Activated CD4-positive, alpha-beta T cell treated with anti-CD3 and anti-CD28 coated beads for 36 hours (primary cell): ENCODE measurements around the gene CCDC15. TPM values are rescaled to one million over a fixed set of nuclear protein-coding genes. Genes with fewer than 3 reads are reported as not detected.

Experiments
- ATAC-seq: fragments of 200-7000 bp; cut with Tn5 transposase; one replicate; pipeline ENCODE4 v1.10.0; 2021; ENCODE audit warnings: mild to moderate bottlenecking, moderate library complexity
- CTCF ChIA-PET: fragments of 350-600 bp; sonication (Branson Sonifier 250); formaldehyde crosslinking; loops from one replicate; lab custom pipeline; 2021; ENCODE audit warnings: antibody characterized with exemption; lab: Charles Lee
- POLR2A ChIA-PET: fragments of 350-600 bp; sonication (Branson Sonifier 250); formaldehyde crosslinking; loops from one replicate; lab custom pipeline; 2021; ENCODE audit warnings: antibody characterized with exemption, inconsistent platforms; lab: Charles Lee
- DNase-seq: peaks from one replicate; pipeline ENCODE4 v3.0.0-alpha.2; 2020
- H3K27ac Mint-ChIP-seq: one replicate; pipeline ENCODE4 v1.8.0; 2021; ENCODE audit warnings: mixed read lengths
- H3K27me3 Mint-ChIP-seq: one replicate; pipeline ENCODE4 v1.8.0; 2021; ENCODE audit warnings: mixed read lengths
- H3K36me3 Mint-ChIP-seq: one replicate; pipeline ENCODE4 v1.8.0; 2021; ENCODE audit warnings: low read depth, mixed read lengths
- H3K4me1 Mint-ChIP-seq: one replicate; pipeline ENCODE4 v1.8.0; 2021; ENCODE audit warnings: mixed read lengths
- H3K4me3 Mint-ChIP-seq: one replicate; pipeline ENCODE4 v1.8.0; 2021; ENCODE audit warnings: mild to moderate bottlenecking, moderate library complexity, mixed read lengths
- H3K9me3 Mint-ChIP-seq: one replicate; pipeline ENCODE4 v1.8.0; 2021; ENCODE audit warnings: low read depth, mixed read lengths
- intact Hi-C, 2 experiments: fragments of 100-400 bp; cut with DNase I in 1 of 2; cut with micrococcal nuclease in 1 of 2; formaldehyde crosslinking; loops; one replicate each; pipeline versions ENCODE4 v1.14.2 to v1.15.1; 2022 to 2024; cut with DNase I, micrococcal nuclease
- total RNA-seq, 2 experiments: library from RNA; stranded (reverse); gene quantifications; one replicate each; pipeline ENCODE4 v1.2.3, GENCODE V29; 2021

The CCDC15 gene, protein sequence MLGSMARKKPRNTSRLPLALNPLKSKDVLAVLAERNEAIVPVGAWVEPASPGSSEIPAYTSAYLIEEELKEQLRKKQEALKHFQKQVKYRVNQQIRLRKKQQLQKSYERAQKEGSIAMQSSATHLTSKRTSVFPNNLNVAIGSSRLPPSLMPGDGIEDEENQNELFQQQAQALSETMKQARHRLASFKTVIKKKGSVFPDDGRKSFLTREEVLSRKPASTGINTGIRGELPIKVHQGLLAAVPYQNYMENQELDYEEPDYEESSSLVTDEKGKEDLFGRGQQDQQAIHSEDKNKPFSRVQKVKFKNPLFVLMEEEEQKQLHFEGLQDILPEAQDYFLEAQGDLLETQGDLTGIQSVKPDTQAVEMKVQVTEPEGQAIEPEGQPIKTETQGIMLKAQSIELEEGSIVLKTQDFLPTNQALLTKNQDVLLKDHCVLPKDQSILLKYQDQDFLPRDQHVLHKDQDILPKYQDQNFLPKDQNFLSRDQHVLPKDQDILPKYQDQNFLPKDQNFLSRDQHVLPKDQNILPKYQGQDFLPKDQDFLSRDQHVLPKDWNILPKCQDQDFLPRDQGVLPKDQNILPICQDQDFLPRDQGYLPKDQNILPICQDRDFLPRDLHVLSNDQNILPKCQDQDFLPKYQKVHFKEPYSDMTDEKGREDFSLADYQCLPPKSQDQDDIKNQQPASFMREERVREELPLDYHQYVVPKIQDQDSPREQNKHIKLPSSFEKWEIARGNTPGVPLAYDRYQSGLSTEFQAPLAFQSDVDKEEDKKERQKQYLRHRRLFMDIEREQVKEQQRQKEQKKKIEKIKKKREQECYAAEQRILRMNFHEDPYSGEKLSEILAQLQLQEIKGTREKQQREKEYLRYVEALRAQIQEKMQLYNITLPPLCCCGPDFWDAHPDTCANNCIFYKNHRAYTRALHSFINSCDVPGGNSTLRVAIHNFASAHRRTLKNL
- total RNA-seq: 1 to 10 TPM; 5.6 to 6.7 TPM

DNA sequence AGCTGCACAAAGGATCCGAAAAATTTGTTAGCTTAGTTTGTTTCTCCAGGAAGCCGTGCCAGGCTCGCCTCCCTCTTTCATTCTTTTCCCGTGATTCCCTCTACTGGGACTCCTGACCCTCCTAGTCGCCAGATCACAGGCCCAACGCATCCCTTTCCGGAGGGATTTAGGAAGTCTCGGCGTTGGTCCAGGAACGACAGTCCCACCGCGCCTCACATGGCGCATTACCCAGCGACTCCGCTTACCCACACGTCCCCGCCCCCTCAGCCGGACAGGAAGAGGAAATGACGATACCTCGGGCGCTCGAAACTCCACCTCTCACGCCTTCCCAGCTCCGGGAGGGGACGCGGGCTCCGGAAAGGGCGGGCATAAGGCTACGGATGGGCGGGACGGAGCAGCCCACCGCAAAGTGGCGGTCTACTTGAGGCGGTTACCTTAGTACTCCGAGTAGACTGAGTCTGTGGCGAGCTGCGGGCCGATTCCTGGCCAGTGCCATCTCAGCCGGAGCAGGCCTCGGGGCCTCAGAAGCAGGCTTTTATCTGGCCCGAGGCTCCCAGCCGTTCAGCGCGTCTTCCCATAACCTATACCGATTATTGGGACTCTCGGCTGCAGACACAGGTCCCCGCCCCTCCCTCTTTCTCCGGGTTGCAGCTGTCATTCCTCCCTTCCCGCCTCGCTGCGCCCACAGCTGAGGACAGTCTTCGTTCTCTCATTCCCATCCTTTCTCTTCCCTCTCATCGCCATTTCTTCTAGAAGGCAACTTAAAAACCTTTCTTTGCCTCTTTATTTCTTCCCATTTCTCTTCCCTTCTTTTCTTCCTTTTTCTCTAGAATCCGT, at the start of gene CCDC15:
TSS of gene CCDC15 (plus strand) at position 450 of the 837 bp plus-strand sequence. CDS start 531 bp downstream, outside the sequence.
- Mint-ChIP-seq H3K4me3 (no peak within 1 kb of the TSS), H3K9me3 (peaks cover 4% of the 10 kb centered on the region), H3K27me3 (no peaks in the 10 kb centered on the region), H3K27ac (no peak within 1 kb of the TSS), H3K4me1 (peaks cover 4% of the 10 kb centered on the region), H3K36me3 (peaks cover 3% of the 10 kb centered on the region)
- ATAC-seq (peak; percentile 98), DNase-seq (peak; percentile 97)
- POLR2A ChIA-PET: interaction anchor here (0.5 kb wide), 1 partner anchor 197 kb away, joined by 3 read pairs; no protein-coding TSS in a partner anchor
- CTCF ChIA-PET: interaction anchor here (0.6 to 2.1 kb wide), 12 partner anchors 11 to 638 kb away, joined by 3 to 13 read pairs (median 4); partner anchors contain the start of genes STT3A and TMEM218
- intact Hi-C loops: loop anchor here (1.0 to 10.0 kb wide), 15 partner anchors 34 to 1315 kb away; partner anchors contain the start of genes HYLS1 (in 2 of the 2), SIAE (in 2 of the 2), SPA17 (in 2 of the 2) and TMEM218 (in 2 of the 2)

DNA sequence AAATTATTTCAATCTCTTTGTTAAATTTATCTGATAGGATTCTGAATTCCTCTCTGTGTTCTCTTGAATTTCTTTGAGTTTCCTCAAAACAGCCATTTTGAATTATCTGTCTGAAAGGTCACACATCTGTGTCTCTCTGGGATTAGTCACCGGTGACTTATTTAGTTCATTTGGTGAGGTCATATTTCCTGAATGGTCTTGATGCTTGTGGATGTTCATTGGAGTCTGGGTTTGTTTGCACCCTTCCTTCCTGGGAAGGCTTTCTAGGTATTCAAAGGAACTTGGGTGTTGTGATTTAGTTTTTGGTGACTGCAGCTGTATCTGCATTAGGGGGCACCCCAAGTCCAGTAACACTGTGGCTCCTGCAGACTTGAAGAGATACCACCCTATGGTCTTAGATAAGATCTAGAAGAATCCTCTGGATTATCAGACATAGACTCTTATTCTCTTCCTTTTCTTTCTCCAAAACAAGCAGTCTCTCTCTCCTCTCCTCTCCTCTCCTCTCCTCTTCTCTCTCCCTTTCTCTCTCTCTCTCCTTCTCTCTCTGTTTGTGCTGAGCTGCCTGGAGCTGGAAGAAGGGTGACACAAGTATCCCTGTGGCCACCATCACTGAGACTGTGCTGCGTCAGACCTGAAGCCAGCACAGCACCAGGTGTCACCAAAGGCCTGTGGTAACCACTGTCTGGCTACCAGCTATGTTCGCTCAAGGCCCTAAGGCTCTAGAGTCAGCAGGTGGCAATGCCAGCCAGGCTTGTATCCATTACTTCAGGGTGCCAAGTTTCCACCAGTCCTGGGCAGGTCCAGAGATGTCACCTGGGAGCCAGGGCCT, 38.2 kb upstream of the CCDC15 start:
- H3K4me3 Mint-ChIP-seq: no peak overlapping the region
- POLR2A ChIA-PET: no interaction called here
- ATAC-seq (peak; percentile 49), DNase-seq (no peak)
- H3K27ac Mint-ChIP-seq: no peak overlapping the region
- peaks cover 11% of the 10 kb centered on the region for H3K9me3 Mint-ChIP-seq
- H3K27me3 Mint-ChIP-seq: peaks cover 3% of the 10 kb centered on the region
- intact Hi-C loops: no loop called here
- H3K4me1 Mint-ChIP-seq: peaks cover 2% of the 10 kb centered on the region
- CTCF ChIA-PET: interaction anchor here (0.6 kb wide), 1 partner anchor 103 kb away, joined by 3 read pairs; no protein-coding TSS in a partner anchor
- peaks cover 4% of the 10 kb centered on the region for H3K36me3 Mint-ChIP-seq

DNA sequence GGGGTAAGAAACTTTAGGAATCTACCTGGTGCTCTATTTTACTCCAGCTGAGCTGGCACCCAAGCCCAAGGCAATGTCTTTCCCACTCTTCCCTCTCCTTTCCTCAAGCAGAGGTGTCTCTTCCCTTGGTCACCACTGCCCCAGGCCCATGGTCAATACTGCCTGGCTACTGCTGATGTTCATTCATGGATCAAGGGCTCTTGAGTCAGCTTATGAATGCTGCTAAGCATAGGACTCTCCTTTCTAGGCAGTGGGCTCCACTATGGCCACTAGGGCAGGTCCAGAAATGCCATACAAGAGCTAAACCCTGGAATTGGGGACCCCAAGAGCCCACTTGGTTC, 37.7 kb upstream of the CCDC15 start:
- H3K4me3 Mint-ChIP-seq: no peak overlapping the region
- POLR2A ChIA-PET: no interaction called here
- DNase-seq (no peak), ATAC-seq (no peak)
- peaks cover 4% of the 10 kb centered on the region for H3K36me3 Mint-ChIP-seq
- peaks cover 3% of the 10 kb centered on the region for H3K27me3 Mint-ChIP-seq
- peaks cover 2% of the 10 kb centered on the region for H3K4me1 Mint-ChIP-seq
- H3K27ac Mint-ChIP-seq: no peak overlapping the region
- intact Hi-C loops: no loop called here
- H3K9me3 Mint-ChIP-seq: peaks cover 11% of the 10 kb centered on the region
- CTCF ChIA-PET: interaction anchor here (0.6 kb wide), 1 partner anchor 103 kb away, joined by 3 read pairs; no protein-coding TSS in a partner anchor

DNA sequence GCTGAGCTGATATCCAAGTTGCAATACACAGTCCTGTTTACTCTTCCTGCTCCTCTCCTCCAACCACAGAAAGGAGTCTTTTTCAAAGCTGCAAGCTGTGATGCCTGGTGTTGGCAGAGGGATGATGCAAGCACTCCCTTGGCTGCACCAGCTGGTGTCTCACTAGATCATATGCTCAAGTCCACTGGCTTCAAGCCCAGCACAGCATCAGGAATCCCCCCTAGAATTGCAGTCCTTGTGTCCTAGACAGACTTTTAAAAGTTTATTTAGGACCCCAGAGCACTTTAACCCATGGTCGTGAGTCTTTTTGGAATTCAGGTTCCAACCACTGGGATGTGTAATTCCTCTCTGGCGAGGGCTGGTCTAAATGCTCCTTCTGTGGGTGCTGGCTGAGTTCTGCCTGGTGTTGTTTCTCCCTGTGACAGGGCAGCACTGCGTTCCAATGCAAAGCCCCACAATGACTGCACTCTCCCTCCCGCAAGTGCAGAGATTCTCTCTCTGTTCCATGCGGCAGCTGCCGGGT, 36.8 kb upstream of the CCDC15 start:
- no peak for ATAC-seq
- intact Hi-C loops: no loop called here
- H3K9me3 Mint-ChIP-seq: peaks cover 6% of the 10 kb centered on the region
- H3K27ac Mint-ChIP-seq: no peak overlapping the region
- no peak overlapping the region for H3K4me3 Mint-ChIP-seq
- H3K36me3 Mint-ChIP-seq: no peaks in the 10 kb centered on the region
- H3K4me1 Mint-ChIP-seq: peaks cover 2% of the 10 kb centered on the region
- CTCF ChIA-PET: no interaction called here
- no peaks in the 10 kb centered on the region for H3K27me3 Mint-ChIP-seq
- POLR2A ChIA-PET: no interaction called here
- no peak for DNase-seq

DNA sequence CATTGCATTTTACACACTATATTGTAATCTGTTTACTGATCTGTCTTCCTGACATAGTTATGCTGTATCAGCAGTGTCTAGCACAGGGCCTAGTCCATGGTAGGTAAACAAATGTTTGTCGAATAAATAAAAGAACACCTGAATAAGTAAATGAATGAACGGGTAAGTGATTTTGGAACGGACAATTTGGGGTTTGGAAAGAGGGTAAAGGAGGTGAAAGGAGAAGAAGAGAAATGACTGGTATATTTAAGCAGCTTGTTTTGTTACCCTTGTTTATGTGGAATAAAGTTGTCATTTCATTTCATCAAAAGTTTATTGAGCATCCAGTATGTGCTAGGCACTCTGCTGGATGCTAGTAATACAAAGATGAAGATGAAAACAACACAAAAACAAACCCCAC, 35.1 kb upstream of the CCDC15 start, which contains the start of gene HEPN1:
TSS of gene HEPN1 (plus strand) at position 301 of the 400 bp plus-strand sequence.
- DNase-seq (no peak), ATAC-seq (no peak)
- Mint-ChIP-seq H3K4me1 (peaks cover 17% of the 10 kb centered on the region), H3K36me3 (no peaks in the 10 kb centered on the region), H3K27me3 (no peaks in the 10 kb centered on the region), H3K4me3 (no peak within 1 kb of the TSS), H3K9me3 (no peaks in the 10 kb centered on the region), H3K27ac (no peak within 1 kb of the TSS)
- CTCF ChIA-PET: interaction anchor here (0.7 to 1.2 kb wide), 3 partner anchors 43 to 81 kb away, joined by 3 to 4 read pairs (median 3); no protein-coding TSS in a partner anchor
- POLR2A ChIA-PET: no interaction called here
- intact Hi-C loops: no loop called here

DNA sequence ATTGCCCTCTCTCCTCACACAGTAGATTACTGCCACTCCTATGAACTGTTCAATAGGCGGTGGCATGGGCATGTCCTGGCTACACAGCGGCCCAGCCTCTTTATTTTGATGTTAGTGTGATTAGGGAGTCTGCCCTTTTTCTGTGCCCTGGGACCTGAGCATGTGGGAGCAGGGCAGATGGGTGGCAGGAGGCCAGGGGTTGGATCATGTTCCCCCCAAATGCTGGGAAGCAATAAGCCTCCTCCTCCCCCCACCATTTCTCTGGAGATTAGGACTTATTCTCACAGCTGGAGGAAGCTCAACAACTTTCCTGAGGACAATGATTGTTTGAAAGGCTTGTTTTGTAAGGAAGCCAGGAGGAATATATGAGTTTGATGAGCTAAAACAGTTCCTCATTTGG, 34.1 kb upstream of the CCDC15 start:
- H3K9me3 Mint-ChIP-seq: no peaks in the 10 kb centered on the region
- ChIA-PET POLR2A (no interaction called here), CTCF (interaction anchor here (0.6 to 1.2 kb wide), 4 partner anchors 11 to 186 kb away, joined by 3 to 4 read pairs (median 3); no protein-coding TSS in a partner anchor)

DNA sequence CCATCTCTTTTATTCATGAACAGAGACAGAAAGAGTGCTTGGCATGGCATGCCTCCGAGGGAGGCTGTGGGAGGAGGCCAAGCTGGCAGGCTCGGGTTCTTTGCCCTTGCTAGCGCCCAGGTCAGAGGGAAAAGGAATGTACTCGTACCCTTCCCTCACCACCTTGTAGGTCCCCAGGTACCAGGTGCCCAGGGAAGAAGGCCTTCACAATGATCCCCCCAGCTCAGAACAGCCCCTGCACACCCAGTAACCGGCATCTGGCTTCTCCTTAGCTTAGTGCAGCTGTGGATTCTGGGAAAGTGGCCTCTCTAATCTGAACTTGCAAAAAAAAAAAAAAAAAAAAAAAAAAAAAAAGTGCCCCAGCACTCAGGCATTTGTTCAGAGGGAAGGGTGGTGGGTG, 33.6 kb upstream of the CCDC15 start:
- Mint-ChIP-seq H3K27ac (no peak overlapping the region), H3K27me3 (no peaks in the 10 kb centered on the region), H3K36me3 (no peaks in the 10 kb centered on the region), H3K4me3 (no peak overlapping the region), H3K4me1 (peaks cover 20% of the 10 kb centered on the region), H3K9me3 (no peaks in the 10 kb centered on the region)
- CTCF ChIA-PET: interaction anchor here (0.6 to 1.4 kb wide), 5 partner anchors 10 to 186 kb away, joined by 3 to 5 read pairs (median 3); partner anchors contain the start of gene HEPACAM
- DNase-seq: no peak
- POLR2A ChIA-PET: no interaction called here
- ATAC-seq: no peak
- intact Hi-C loops: loop anchor here in 1 of 2 experiments (1.0 to 2.0 kb wide), 2 partner anchors 33 to 44 kb away; no protein-coding TSS in a partner anchor

More for the DNA sequence above, 34.1 kb upstream of the CCDC15 start:
- ATAC-seq (no peak), DNase-seq (no peak)
- intact Hi-C loops: loop anchor here in 1 of 2 experiments (1.0 to 2.0 kb wide), 2 partner anchors 33 to 43 kb away; no protein-coding TSS in a partner anchor
- H3K36me3 Mint-ChIP-seq: no peaks in the 10 kb centered on the region
- peaks cover 20% of the 10 kb centered on the region for H3K4me1 Mint-ChIP-seq
- no peaks in the 10 kb centered on the region for H3K27me3 Mint-ChIP-seq
- no peak overlapping the region for H3K27ac Mint-ChIP-seq
- H3K4me3 Mint-ChIP-seq: no peak overlapping the region

DNA sequence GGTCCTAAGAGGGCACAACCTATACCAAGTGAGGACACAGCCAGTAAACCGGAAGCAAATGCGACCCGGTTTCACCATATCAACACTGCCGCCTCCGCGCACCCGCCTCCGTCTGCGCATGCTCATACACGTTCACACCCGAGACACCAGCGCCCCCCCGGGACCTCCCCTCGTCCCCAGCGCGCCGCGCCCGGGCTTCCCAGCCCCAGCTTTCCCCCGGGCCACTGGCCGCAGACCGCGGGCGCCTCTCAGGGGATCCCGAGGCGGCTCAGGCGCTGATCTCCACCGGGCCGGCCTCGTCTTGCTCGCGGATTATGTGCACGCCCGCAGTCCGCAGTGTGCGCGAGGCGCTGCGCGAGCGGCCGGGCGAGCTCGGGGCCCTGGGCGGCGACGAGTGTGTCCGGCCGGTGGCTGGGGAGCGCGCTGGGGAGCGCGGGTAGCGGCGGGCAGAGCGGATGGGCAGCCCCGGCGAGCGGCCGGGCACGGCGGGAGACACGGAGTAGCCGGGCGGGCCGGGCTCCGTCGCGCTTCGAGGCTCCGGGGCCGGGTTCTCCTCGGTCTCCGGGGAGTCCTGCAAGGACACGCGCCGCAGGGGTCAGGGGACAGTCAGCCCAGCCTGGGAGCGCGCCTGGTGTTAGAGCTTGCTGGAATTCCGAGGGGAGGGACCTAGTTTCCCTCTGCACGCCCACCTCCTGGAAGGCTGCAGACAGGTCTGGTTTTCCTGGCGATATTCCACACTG, 33.0 kb upstream of the CCDC15 start:
- ChIA-PET POLR2A (no interaction called here), CTCF (interaction anchor here (0.7 to 1.4 kb wide), 3 partner anchors 15 to 88 kb away, joined by 3 to 5 read pairs (median 3); partner anchors contain the start of gene HEPACAM)
- Mint-ChIP-seq H3K4me1 (peaks cover 20% of the 10 kb centered on the region), H3K27ac (no peak overlapping the region), H3K36me3 (no peaks in the 10 kb centered on the region), H3K27me3 (no peaks in the 10 kb centered on the region), H3K4me3 (no peak overlapping the region), H3K9me3 (no peaks in the 10 kb centered on the region)
- ATAC-seq (peak; percentile 87), DNase-seq (peak; percentile 88)
- intact Hi-C loops: loop anchor here in 1 of 2 experiments (1.0 to 2.0 kb wide), 2 partner anchors 32 to 44 kb away; no protein-coding TSS in a partner anchor

DNA sequence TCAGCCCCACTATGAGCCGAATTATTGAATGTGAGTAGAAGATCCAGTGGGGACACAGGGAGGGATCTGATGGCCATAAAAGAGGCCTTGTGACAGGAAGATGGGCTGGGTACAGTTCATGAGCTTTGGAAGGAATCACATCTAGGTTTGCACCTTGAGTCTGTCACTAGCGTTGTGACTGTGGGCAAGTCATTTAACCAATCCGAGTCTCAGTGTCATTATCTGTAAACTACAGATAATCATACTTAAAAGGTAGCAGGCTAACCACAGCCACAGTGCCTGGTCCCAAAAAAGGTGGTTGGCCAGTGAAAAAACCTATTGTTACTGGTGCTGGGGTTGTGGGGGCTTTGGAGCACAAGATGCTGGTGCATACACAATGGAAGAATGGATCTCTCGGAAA, 31.2 kb upstream of the CCDC15 start:
- no peak overlapping the region for H3K4me3 Mint-ChIP-seq
- H3K36me3 Mint-ChIP-seq: no peaks in the 10 kb centered on the region
- ChIA-PET CTCF (no interaction called here), POLR2A (no interaction called here)
- no peaks in the 10 kb centered on the region for H3K9me3 Mint-ChIP-seq
- intact Hi-C loops: no loop called here
- peak; percentile 6 for DNase-seq
- peaks cover 20% of the 10 kb centered on the region for H3K4me1 Mint-ChIP-seq
- no peak overlapping the region for H3K27ac Mint-ChIP-seq
- peak; percentile 37 for ATAC-seq
- no peaks in the 10 kb centered on the region for H3K27me3 Mint-ChIP-seq
